Caco-2 (cell line): ENCODE results near the gene SUSD2. TPM values are rescaled to one million over a fixed set of nuclear protein-coding genes. Genes with fewer than 3 reads are reported as not detected.

Experiments
- BruUV-seq: library from RNA; stranded (reverse); fragments of 400-500 nt; replicated peaks from 2 replicates; lab custom pipeline; 2021; lab: Mats Ljungman, UMichigan
- CTCF ChIA-PET: fragments of 300-600 bp; sonication (Branson Sonifier 250); formaldehyde crosslinking; loops from one replicate; lab custom pipeline; 2022; ENCODE audit warnings: antibody characterized with exemption; lab: Charles Lee
- POLR2A ChIA-PET: fragments of 300-600 bp; sonication (Branson Sonifier 250); formaldehyde crosslinking; loops from one replicate; lab custom pipeline; 2022; ENCODE audit warnings: antibody characterized with exemption; lab: Charles Lee
- DNase-seq, 2 experiments: peaks; one replicate each; pipeline versions ENCODE4 v3.0.0 to v3.0.0-alpha.2; 2020 to 2022
- H3K27me3 ChIP-seq: replicated peaks from 2 replicates; pipeline ENCODE4 v1.6.0; 2011; ENCODE audit warnings: low read length; ENCODE audit not compliant: control insufficient read depth, insufficient read depth
- H3K36me3 ChIP-seq: 2 replicates; pipeline ENCODE4 v1.5.1; 2011; ENCODE audit warnings: low read length; ENCODE audit not compliant: control insufficient read depth, insufficient read depth
- H3K4me1 ChIP-seq: fragments of 250-450 bp; sonication (Bioruptor Pico); 2 replicates; pipeline ENCODE4 v1.5.1; 2020; ENCODE audit warnings: mild to moderate bottlenecking
- H3K4me3 ChIP-seq: 2 replicates; pipeline ENCODE4 v1.5.1; 2011; ENCODE audit warnings: low read depth, mild to moderate bottlenecking, control low read depth, low read length
- H3K9me3 ChIP-seq: fragments of 250-450 bp; sonication (Bioruptor Pico); 2 replicates; pipeline ENCODE4 v1.5.1; 2020; ENCODE audit warnings: mild to moderate bottlenecking, moderate library complexity
- H3K27ac Mint-ChIP-seq: one replicate; pipeline ENCODE4 v1.8.0; 2022; ENCODE audit warnings: mixed read lengths; ENCODE audit not compliant: unreplicated experiment
- H3K27me3 Mint-ChIP-seq: one replicate; pipeline ENCODE4 v1.8.0; 2022; ENCODE audit warnings: mixed read lengths; ENCODE audit not compliant: insufficient read depth, unreplicated experiment
- H3K36me3 Mint-ChIP-seq: one replicate; pipeline ENCODE4 v1.8.0; 2022; ENCODE audit warnings: mild to moderate bottlenecking, mixed read lengths; ENCODE audit not compliant: insufficient read depth, unreplicated experiment
- H3K4me1 Mint-ChIP-seq: one replicate; pipeline ENCODE4 v1.8.0; 2022; ENCODE audit warnings: low read depth, mixed read lengths; ENCODE audit not compliant: unreplicated experiment
- H3K4me3 Mint-ChIP-seq: one replicate; pipeline ENCODE4 v1.8.0; 2022; ENCODE audit warnings: mild to moderate bottlenecking, moderate library complexity, mixed read lengths; ENCODE audit not compliant: unreplicated experiment
- H3K9me3 Mint-ChIP-seq: one replicate; pipeline ENCODE4 v1.8.0; 2022; ENCODE audit warnings: mixed read lengths; ENCODE audit not compliant: unreplicated experiment
- CTCF ChIP-seq, 2 experiments: fragments of 200-600 bp in 1 of 2; IDR thresholded peaks; 1 replicate in 1 of 2; 2 replicates in 1 of 2; pipeline versions ENCODE4 v1.5.1 to v1.8.0; 2011 to 2022; ENCODE audit warnings: antibody characterized with exemption in 1 of 2, control low read depth in 1 of 2, inconsistent platforms in 1 of 2, low read depth in 1 of 2, low read length in 1 of 2, mild to moderate bottlenecking in 1 of 2, moderate library complexity in 1 of 2; ENCODE audit not compliant: insufficient read depth in 1 of 2, severe bottlenecking in 1 of 2, unreplicated experiment in 1 of 2
- intact Hi-C: fragments of 100-400 bp; cut with micrococcal nuclease; formaldehyde crosslinking; loops from one replicate; pipeline ENCODE4 v1.10.0; 2022; ENCODE audit not compliant: unreplicated experiment
- total RNA-seq: library from RNA; stranded (reverse); gene quantifications from 2 replicates; pipeline ENCODE4 v1.2.3, GENCODE V29; 2022

Gene SUSD2
- total RNA-seq, 1 experiment from 2014 or later, result 7.0 TPM

GRCh38 chr22:24217384-24217783 is 36.1 kb downstream of the SUSD2 start:
- intact Hi-C loops, result no loop called here
- POLR2A ChIA-PET, result no interaction called here

GRCh38 chr22:24219750-24220149 is 38.5 kb downstream of the SUSD2 start:
- POLR2A ChIA-PET, result no interaction called here
- no peak for TF ChIP-seq CTCF (IDR thresholded peaks at IDR 0.05; ENCODE audit: insufficient read depth in 1 of 2, low read depth in 1 of 2, low read length in 1 of 2, severe bottlenecking in 1 of 2, unreplicated experiment in 1 of 2)
- intact Hi-C loops, result no loop called here
- Mint-ChIP-seq H3K36me3 (no peaks in the 10 kb centered on the region), H3K27me3 (no peaks in the 10 kb centered on the region), H3K9me3 (no peaks in the 10 kb centered on the region), H3K4me3 (no peak overlapping the region), H3K4me1 (no peaks in the 10 kb centered on the region), H3K27ac (no peak overlapping the region)
- Histone ChIP-seq H3K4me1 (no peaks in the 10 kb centered on the region), H3K27me3 (no peaks in the 10 kb centered on the region), H3K9me3 (0 out of 2 replicates have a peak, but pooled peaks cover 2% of the 10 kb centered on the region), H3K4me3 (no peak overlapping the region), H3K36me3 (no peaks in the 10 kb centered on the region)
- CTCF ChIA-PET, result no interaction called here
- no TSS peak for BruUV-seq
- DNase-seq, result no peak

More at GRCh38 chr22:24217384-24217783, 36.1 kb downstream of the SUSD2 start:
- no peak overlapping the region for H3K27ac Mint-ChIP-seq
- no peak overlapping the region for H3K4me3 Mint-ChIP-seq
- no peak overlapping the region for H3K4me3 ChIP-seq
- no peaks in the 10 kb centered on the region for H3K4me1 ChIP-seq
- CTCF ChIA-PET, result no interaction called here
- H3K9me3 ChIP-seq, result no peaks in the 10 kb centered on the region
- H3K27me3 Mint-ChIP-seq, result no peaks in the 10 kb centered on the region
- H3K36me3 ChIP-seq, result no peaks in the 10 kb centered on the region
- no peak for DNase-seq
- no peak for TF ChIP-seq CTCF (IDR thresholded peaks at IDR 0.05; ENCODE audit: insufficient read depth in 1 of 2, low read depth in 1 of 2, low read length in 1 of 2, severe bottlenecking in 1 of 2, unreplicated experiment in 1 of 2)
- BruUV-seq, result no TSS peak
- no peaks in the 10 kb centered on the region for H3K4me1 Mint-ChIP-seq
- H3K36me3 Mint-ChIP-seq, result no peaks in the 10 kb centered on the region
- no peaks in the 10 kb centered on the region for H3K9me3 Mint-ChIP-seq
- no peaks in the 10 kb centered on the region for H3K27me3 ChIP-seq

DNA sequence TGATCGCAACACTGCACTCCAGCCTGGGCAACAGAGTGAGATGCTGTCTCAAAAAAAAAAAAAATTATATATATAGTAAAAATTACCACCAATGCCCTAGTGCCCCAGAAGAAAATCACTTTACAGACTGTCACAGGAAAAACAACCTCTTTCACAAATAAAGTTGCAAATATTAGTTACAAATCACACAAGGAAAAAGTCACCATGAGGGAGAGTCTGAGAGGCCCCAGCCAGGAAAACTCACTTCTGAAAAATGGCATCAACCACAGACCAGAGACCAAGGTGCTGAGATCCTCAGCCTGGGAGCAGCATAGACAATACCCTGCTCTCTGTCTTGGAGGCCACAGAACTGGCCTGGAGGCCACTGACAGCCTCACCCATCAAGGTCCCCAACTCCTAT is 43.2 kb downstream of the SUSD2 start:
- intact Hi-C loops, result no loop called here
- Histone ChIP-seq H3K4me3 (no peak overlapping the region), H3K36me3 (no peaks in the 10 kb centered on the region), H3K27me3 (no peaks in the 10 kb centered on the region), H3K9me3 (0 out of 2 replicates have a peak, but pooled peaks cover 7% of the 10 kb centered on the region), H3K4me1 (no peaks in the 10 kb centered on the region)
- no peak overlapping the region for H3K27ac Mint-ChIP-seq
- no peak overlapping the region for H3K4me3 Mint-ChIP-seq
- no peaks in the 10 kb centered on the region for H3K36me3 Mint-ChIP-seq
- POLR2A ChIA-PET, result no interaction called here
- H3K4me1 Mint-ChIP-seq, result no peaks in the 10 kb centered on the region
- DNase-seq, result no peak
- H3K27me3 Mint-ChIP-seq, result no peaks in the 10 kb centered on the region
- CTCF ChIA-PET, result interaction anchor here (0.8 kb wide), 1 partner anchor 23 kb away, joined by 3 read pairs; no protein-coding TSS in a partner anchor
- no peak for TF ChIP-seq CTCF (IDR thresholded peaks at IDR 0.05; ENCODE audit: insufficient read depth in 1 of 2, low read depth in 1 of 2, low read length in 1 of 2, severe bottlenecking in 1 of 2, unreplicated experiment in 1 of 2)
- H3K9me3 Mint-ChIP-seq, result peaks cover 10% of the 10 kb centered on the region
- BruUV-seq, result no TSS peak
